Pons (tissue), 1 donor: Measurements from ENCODE around the gene DGCR8.

Source experiments
- DNase-seq: peaks from one replicate; pipeline ENCODE4 v3.0.0-alpha.2; 2016; ENCODE audit warnings: low spot score

The DGCR8 gene

DNA sequence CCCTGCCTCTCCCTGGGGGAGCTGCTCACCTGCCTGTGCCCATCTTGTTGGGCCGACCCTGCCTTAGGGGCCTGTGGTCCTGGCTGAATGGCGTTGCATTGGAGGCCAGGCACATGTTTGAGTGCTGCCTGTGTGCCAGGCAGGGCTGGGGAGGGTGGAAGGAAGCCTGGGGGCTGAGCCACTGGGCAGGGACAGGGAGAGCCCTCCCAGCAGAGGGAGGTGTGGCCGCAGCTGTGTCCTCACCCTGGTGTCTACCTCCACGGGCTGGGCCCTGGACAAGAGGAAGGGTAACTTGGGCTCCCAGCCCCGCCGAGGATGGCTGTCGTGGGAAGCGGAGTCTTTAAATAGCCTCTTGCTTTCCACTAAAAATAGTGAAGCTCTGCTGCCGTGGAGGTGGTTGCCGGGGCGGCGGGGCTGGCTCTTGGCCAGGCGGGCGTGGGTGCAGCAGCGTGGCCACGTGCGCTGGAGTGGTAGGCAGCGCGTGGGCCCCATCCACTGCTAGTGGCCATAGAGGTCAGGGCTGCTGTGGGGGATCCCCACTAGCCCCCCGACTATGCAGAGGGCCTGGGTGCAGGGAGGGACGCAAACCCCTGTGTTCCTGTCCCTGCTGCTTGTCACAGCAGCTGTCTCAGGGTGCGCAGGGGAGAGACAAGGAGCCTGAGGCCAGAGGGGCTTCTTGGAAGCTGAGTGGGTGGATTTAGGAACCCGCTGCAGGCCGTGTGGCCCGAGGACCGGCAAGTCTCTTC lies 57.8 kb downstream of the DGCR8 start:
- DNase-seq = no peak

DNA sequence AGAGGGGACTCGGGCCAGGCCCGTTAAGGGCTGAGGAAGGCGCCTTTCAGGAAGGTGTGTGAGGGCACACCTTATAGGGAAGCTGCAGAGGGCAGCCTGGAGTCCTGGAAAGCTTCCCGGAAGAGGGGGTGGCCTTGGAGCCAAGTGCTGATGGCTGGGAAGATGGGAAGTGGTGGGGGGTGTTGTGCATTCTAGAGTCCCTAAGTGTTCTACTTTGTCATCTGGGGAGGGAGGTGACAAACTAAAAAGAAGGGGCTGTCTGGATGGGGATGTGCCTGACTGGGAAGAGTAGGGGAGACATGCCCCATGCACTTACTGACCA lies 58.3 kb downstream of the DGCR8 start:
- DNase-seq = no peak

DNA sequence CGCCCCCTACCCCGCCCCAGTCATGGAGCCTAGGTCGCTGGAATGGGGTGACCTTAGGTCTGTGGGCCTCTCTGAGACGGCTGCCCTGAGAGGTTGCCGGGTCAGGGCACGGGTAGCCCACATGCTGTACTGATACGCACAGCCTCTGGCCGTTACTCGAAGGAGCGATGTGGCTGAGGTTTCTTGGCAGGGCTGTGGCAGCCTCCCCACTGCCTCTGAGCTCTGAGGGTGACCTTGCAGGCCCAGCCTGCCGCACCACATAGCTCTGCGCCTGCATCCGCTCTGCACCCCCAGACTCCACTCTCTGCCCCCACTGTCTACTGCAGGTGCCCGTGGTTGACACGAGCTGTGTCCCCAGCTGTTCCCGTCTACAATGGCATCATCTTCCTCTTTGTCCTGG lies 58.8 kb downstream of the DGCR8 start:
- no peak for DNase-seq

DNA sequence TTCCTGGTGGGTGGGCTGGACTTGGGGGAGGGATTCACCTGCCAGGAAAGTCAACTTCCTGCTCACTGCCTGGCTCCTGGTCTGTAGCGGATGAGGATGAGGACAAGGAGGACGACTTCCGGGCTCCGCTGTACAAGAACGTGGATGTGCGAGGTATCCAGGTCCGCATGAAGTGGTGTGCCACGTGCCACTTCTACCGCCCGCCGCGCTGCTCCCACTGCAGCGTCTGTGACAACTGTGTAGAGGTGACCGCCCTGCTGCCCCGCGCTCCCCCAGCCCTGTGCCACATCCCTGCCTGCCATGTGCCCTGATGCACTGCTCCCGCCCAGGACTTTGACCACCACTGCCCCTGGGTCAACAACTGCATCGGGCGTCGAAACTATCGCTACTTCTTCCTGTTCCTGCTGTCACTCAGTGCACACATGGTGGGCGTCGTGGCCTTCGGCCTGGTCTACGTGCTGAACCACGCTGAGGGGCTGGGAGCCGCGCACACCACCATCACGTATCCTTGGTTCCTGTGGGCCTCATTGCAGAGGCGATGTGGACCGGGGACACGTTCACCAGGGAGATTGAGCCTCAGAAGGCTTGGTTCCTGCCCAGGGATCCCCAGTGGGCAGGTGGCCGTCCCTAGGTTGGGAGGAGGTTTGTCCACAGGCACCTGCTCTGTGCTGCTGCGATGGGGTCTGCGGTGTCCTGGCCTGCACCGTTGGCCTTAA lies 59.5 kb downstream of the DGCR8 start:
- no peak for DNase-seq

DNA sequence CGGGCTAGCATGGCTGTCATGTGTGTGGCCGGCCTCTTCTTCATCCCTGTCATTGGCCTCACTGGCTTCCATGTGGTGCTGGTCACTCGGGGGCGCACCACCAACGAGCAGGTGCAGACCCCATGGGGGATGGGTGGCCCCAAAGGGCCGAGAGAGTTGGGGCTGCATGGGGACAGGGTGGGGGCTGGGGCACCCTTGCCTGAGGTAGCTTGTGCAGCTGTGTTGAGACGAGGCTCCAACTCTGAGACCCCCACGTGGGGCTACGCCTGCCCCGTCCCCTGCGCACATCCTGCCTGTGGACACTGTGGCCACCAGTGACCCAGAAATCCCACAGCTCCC lies 60.0 kb downstream of the DGCR8 start:
- no peak for DNase-seq

DNA sequence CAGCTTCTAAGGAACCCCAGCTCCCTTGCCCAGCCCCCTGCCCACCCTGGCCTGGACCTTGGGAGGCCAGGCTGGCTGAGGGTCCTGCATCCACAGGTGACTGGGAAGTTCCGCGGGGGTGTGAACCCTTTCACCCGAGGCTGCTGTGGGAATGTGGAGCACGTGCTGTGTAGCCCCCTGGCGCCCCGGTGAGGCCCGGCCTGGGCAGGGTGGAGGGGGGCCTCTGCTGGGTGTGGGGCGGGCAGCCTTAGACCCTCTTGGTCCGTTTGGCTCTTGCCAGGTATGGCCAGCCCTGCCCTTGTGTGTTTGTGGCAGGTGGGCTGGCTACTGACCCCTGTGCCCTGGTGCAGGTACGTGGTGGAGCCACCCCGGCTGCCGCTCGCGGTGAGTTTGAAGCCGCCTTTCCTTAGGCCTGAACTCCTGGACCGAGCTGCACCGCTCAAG lies 60.5 kb downstream of the DGCR8 start:
- DNase-seq = no peak

DNA sequence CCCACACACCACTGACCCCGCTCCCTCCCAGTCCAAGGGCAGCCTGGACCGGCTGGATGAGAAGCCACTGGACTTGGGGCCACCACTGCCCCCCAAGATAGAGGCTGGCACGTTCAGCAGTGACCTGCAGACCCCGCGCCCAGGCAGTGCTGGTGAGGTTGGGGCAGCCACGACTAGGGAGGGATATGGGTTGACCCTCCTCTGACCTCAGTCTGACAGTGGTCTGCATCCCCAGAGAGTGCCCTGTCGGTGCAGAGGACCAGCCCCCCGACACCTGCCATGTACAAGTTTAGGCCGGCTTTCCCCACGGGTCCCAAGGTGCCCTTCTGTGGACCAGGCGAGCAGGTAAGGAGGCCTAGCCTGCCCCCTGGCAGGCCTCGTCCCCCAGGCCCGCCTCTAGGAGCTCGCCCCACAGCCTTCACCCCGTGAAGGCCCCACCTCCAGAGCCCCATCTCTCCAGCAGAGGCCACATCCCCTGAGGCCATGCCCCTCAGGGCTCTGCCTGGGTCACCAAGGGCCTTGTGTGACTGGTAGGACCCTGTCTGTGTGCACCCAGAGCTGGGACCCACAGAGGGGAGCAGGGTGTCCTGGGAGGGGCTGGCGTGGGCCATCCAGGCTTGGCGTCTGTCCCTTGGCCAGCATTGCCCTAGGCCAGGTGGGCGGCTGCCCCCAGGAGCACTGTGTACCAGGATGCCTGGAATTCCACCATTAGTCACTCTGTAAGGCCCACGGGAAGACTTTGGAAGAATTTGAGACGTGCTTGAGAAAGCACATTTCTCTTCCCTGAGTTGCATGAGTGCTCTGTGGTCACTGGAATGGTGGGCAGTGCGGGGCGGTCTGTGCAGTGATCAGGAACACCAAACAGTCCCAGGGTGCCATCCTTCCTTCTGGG lies 61.4 kb downstream of the DGCR8 start:
- DNase-seq = no peak

DNA sequence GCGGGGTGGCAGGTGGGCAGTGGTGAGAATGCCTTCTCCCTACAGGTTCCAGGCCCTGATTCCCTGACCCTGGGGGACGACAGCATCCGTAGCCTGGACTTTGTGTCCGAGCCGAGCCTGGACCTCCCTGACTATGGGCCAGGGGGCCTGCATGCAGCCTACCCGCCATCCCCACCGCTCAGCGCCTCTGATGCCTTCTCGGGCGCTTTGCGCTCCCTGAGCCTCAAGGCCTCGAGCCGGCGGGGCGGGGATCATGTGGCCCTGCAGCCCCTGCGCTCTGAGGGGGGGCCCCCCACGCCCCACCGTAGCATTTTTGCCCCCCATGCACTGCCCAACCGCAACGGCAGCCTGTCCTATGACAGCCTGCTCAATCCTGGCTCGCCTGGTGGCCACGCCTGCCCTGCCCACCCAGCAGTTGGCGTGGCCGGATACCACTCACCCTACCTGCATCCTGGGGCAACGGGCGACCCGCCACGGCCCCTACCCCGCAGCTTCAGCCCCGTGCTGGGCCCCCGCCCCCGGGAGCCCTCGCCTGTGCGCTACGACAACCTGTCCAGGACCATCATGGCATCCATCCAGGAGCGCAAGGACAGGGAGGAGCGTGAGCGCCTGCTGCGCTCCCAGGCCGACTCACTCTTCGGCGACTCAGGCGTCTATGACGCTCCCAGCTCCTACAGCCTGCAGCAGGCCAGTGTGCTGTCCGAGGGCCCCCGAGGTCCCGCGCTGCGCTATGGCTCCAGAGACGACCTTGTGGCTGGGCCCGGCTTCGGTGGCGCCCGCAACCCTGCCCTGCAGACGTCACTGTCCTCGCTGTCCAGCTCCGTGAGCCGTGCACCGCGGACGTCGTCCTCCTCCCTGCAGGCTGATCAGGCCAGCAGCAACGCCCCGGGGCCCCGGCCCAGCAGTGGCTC lies 62.9 kb downstream of the DGCR8 start:
- DNase-seq = no peak

DNA sequence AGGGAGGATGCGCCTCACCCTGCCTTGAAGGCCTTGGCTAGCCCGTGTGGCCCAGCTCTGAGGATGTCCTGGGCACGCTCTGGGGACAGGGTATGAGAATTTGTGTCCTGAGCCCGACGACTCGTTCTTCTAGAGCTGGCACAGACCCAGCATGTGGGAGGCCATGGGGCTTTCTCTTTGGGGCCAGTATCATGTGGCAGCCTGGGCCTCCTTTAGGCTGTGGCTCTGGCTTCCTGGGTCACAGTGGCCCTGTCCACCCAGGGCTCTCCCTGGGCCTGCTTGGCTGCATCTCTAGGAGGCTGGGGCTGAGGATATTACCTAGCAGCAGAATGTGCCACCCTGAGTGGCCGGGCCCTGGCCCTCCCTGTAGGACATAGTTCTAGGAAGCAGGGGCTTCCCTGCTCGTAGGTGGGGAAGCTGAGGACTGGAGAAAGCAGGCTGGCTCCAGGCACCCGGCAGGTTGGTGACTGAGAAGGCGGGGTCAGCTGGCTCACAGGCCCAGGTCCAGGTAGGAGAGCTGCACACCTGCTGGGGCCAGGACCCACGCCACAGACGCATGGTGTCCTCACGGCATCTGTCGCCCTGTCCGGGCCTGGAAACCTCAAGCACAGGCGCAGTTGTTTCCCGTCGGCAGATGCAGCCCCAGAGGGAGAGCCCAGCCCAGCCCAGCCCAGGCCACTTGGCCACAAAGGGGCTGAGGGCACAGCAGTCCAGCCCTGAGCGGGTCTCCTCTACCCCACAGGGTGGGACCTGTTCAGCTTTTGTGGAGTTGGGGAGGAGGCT lies 64.0 kb downstream of the DGCR8 start:
- DNase-seq = no peak

DNA sequence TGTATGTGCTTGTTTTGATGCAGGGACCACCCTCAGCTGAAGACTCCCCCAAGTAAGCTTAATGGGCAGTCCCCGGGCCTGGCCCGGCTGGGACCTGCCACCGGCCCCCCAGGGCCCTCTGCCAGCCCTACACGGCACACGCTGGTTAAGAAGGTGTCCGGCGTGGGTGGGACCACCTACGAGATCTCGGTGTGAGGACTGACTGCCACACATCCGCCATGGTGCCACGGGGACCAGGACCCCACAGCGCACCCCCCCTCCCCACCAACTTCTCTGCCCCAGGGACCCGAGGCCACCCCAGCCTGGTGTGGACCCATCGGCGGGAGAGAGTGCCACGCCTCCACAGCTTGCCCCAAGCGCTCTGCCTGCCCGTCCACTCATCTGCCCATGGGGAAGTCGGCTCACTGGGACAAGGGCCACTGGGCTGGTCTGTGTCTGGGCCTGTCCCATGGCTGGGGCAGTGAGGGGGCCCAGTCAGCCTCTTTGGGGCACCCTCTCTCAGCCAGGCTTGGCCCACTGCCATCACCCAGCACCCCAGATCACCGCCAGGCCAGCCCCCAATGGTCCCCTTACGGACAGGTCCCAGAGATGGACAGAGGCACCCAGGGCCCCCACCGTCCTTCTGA lies 65.3 kb downstream of the DGCR8 start:
- DNase-seq = no peak

DNA sequence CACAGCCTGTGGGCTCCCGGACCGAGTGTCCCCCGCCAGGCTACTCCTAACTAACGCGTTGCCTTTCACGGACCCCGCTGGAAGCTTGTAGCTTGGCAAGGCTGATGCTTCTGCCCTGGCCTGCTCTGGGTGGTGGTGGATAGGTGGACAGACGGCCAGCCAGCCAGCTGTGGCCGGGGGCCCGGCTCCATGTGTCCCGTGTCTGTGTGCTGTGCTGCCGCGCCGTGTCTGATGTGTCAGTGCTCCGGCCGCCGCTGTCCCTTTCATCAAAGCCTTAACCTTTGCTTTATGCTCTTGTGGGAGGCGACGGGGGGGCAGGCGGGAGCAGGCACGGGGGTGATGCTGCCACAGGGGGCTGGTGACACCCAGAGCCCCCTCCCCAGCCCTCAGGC lies 65.8 kb downstream of the DGCR8 start:
- no peak for DNase-seq

DNA sequence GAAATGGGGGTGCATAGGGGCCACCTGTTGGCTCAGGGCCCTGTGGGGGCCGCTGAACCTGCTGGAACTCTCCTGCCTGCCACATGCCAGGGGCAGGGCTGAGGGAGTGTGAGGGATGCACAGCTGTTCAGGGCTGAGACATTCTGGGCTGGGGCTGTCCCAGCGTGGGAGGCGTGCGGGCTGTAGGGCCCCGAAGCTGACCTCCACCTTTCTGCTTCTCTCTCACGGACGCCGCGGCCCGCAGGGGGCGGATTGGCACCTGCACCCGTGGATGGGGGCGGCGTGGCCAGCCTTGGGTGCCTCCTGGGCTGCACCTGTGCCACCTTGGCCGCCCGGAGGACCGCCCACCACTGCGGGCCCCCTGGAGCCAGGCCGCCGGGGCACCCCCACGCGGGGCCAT lies 66.7 kb downstream of the DGCR8 start:
- DNase-seq = no peak

DNA sequence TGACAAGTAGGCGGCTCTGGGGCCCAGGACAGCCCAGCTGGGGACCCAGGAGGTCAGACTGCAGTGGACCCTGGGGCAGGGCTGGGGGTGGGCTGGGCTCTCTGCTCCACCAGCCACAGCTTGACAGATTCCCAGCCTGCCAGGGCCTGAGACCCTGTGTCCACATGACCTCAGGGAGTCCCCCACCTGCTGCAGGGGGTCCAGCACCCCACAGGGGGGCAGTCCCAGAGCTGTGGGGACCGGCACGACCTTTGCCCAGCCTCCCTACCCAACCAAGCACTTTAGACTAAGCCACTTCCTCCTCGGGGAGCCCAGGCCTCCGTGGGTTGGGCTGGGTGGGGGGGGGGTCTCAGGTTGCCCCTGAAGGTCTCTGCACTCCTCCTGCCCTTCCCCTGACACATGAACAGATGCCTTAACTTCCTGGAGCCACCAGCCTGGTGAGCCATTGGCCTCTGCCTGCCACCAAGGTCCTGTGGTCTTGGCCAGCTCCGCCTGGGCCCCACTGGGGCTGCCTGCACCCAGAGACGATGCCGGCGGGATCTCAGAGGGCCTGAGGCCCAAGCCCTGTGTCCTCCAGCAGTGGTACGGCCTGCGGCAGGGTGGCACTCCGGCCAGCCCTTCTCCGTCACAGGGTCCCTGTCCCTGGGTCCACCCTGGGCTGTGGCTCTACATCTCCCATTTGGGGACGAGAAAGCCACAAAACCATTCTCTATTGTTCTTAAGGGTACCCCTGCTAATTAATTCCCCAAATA lies 67.4 kb downstream of the DGCR8 start:
- no peak for DNase-seq

DNA sequence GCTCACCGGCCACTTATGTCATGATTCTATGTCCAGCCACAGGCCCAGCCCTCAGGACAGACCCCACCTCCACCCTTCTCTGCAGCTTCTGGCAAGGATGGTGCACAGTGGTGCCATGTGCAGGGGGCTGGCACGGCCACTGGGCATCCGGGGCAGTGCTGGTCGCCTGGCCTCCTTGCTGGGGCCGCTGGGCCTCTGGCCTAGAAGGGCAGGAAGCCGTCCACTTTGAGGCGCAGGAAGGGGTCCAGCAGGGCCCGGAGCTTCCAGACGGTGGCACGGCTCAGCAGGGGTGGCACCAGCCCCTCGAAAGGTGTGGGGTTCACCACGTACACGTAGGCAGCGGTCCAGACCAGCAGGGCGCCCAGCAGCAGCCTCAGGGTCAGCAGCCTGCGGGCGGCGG lies 68.4 kb downstream of the DGCR8 start:
- no peak for DNase-seq

DNA sequence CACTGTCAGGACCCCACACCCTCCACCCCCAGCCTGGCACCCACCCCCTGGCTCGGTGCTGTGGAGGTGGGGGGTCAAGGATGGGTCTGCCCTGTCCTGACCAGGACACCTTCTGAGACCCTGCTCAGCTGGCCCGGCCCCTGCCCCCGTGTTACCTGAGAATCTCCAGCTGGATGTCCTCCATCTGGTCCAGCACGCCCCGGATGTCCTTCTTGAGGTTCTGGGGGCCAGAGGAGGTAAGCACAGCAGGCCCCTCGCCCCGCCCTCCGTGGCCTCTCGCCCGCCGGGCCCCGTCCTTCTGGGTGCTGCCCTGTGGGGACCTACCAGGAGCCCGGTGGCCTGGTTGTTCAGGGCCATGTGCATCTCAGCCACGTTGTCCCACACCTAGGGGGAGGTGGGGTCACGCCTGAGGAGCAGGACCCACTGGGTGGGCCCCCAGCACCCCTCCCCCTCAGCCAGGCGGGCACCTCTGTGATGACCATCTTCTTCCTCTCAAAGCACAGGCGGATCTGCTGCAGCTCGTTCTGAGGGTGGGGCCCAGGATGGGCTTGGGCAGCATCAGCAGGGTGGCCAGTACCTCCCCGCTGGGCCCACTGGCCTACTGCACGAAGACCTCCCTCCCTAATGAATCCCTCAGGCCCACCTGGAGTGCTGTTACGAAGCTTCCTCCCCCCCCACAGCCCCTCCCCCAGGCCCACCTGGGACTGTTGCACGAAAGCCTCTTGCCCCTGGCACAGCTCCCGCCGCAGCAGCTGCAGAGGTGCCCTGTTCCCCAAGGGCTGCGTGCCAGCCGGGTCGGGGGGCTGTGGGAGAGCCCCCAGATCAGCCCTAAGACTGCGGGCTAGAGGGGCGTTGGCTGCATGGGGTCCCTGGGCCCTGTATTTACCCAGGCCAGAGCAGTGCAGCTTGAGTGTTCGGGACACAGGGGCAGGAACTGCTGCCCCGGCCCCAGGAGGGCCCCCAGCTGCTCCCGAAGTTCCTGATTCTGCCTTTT lies 69.5 kb downstream of the DGCR8 start:
- DNase-seq = no peak

DNA sequence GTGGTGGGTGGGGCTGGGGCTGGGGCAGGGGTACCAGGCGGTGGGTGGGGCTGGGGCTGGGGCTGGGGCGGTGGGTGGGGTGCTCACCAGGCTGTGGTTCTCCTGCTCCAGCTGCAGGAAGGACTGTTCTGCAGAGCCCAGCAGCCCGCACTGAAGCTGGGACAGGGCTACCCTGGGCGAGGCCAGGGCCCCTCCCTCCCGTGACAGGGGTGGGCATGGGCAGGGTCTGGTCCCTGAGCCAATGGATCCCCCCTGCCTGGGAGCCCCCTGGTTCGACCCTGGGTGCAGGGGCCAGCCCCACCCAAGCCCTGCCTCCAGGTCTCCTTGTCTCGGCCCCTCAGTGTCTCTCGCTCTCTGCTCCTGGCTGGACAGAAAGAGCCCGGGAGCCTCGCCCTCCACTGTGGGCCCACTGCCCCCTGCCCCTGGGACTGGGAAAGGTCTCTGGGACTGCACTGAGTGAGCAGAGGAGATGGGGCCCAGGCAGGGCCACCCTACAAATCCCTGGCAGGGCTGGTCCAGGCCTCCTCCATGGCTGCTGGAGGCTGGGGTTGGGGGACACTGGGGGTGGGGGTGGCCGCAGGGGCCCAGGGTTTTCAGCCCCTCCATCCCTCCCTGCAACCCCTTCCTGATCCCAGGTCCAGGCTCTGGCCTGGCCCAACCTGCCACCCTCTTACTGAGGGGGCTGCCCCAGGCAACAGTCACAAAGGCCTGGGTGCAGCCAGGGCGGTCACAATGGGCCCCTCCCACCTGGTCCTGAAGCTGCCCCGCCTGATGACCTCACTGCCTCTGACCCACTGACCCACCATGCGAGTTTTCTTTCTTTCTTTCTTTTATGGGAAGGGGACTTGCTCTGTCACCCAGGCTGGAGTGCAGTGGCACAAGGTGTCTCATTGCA lies 70.6 kb downstream of the DGCR8 start, which contains the start of gene CCDC188:
TSS of gene CCDC188 (minus strand) at position 675 of the 895 bp plus-strand sequence. CDS start at position 606, 69 bp downstream.
- DNase-seq = no peak

DNA sequence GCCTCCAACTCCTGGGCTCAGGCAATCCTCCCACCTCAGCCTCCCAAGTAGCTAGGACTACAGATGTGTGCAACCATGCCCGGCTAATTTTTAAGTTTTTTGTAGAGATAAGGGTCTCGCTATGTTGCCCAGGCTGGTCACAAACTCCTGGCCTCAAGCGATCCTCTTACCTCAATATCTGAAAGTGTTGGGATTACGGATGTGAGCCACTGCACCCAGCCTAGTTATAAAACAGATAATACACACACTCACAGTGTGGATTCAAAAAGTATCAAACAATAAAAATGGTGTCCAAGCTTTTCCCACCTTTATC lies 71.2 kb downstream of the DGCR8 start:
- no peak for DNase-seq

DNA sequence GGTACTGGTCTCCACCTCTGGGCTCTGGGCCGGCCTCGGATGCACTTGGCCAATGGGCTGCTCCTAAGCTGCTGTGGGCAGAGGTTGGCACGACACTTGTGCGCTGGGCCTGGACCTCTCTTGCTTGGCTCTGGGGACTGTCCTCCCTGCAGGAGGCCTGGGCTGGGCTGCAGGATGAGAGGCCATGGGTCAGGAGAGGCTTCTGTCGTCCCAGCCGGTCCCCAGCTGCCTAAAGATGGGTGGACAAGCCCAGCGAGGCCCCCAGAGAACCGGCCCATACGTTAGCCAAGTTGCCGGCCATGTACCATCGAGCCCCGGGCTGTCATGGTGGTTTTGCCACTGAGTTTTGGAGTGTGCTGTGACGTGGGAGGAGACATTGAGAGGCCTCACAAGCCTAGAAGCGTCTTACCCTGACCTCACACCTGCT lies 72.4 kb downstream of the DGCR8 start:
- no peak for DNase-seq
